Glomerular endothelial cell (primary cell): ENCODE data around the gene MATN1. TPM values are rescaled to one million over a fixed set of nuclear protein-coding genes. Genes with fewer than 3 reads are reported as not detected.
"Not testable (repeated sequence)": the region's sequence is repeated elsewhere in the genome, so short reads cannot be mapped to it uniquely, and the experiment has no call there.

ENCODE experiments used
- DNase-seq: peaks from one replicate; pipeline ENCODE4 v3.0.0-alpha.2; 2011; ENCODE audit warnings: low read depth, low spot score; ENCODE audit errors: extremely low read depth
- total RNA-seq: library from RNA; depleted of rRNA; stranded (reverse); fragments of >200 nt; gene quantifications from 2 replicates; pipeline ENCODE4 v1.2.3, GENCODE V29; 2015

The MATN1 gene
- total RNA-seq, 1 donor from 2014 or later: not detected

DNA sequence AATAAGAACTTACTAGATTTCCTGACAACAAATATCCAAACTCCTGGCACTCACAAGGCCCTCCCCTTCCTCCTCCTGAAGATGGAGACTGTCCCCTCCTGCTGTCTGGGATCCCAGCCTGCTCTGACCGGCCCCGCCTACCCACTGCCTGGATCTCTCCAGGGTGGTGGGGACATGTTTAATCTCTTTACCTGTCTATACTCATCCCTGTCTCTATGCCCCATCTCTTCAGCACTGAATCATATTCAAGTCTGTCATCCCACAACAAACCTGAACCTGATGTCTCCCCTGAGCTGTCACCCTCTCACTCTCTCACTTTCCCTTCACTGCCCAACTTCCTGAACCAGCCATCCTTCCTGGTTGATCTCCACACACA lies 22.1 kb downstream of the MATN1 start:
- DNase-seq: no peak

DNA sequence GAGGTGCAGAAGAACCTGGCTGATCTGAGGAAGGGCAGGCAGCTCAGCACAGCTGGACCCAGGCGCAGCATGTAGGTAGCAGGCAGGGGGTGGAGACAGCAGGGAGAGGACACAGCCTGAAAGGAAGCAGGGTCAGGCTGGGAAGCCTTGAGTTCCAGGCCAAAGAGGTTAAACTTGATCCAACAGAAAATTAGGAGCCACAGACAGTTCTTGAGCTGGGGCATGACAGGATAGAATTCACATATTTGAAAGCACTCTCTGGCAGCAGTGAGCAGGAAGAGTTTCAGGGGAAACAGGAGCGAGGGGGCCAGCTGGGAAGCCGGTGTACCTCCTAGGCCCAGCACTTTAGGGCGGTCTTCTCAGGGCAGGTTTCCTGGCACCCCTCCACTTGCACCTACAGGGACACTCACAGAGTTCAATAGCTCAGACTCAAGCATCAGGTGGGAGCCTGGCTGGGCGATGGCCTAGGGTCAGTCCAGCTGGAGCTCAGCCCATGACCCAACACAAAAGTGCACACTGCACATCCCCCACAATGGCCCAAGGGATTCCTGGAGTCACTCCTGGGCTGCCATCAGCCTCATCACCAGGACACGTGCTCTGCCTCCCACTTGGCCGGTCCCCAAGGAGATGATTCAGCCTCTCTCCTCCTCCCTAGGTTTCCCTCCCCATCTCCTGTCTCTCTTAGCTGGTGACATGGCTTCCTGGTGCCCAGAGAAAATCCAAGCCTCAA lies 22.7 kb downstream of the MATN1 start:
- no peak for DNase-seq

DNA sequence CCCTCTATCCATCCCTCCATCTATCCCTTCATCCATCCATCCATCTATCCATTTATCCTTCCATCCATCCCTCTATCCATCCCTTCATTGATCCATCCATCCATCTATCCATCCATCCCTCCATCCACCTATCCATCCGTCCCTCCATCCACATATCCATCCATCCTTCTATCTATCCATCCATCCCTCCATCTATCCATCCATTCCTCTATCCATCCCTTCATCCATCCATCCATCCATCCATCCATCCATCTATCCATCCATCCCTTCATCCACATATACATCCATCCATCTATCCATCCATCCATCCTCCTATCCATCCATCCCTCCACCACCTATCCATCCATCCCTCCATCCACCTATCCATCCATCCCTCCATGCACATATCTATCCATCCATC lies 23.6 kb downstream of the MATN1 start:
- DNase-seq: no peak

DNA sequence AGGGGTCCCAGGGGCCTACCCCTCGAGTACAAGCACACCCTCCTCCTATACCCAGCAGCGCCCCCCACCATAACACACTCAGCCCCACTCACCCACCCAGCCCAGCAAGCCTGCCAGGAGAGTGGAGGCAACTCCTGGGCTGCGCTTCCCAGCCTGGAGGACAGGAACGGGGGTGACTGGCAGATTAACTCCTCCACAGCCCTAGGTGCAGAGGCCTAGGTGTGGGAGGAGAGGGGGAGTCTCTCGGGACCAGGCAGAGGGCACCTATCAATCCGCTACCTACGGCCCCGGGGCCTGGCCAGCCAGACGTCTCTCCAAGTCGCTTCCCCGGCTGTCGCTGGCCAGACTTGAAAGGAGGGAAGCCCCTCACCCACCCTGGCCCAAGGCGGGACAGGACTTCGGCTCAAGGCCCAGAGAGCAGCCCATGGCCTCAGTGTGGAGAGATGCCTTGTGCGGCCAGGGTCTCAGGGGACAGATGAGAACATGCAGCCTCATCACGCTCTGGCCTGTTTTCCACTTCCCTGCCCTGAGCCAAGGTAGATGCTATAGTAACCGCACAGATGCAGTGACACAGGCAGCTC lies 24.9 kb downstream of the MATN1 start:
- DNase-seq: no peak

DNA sequence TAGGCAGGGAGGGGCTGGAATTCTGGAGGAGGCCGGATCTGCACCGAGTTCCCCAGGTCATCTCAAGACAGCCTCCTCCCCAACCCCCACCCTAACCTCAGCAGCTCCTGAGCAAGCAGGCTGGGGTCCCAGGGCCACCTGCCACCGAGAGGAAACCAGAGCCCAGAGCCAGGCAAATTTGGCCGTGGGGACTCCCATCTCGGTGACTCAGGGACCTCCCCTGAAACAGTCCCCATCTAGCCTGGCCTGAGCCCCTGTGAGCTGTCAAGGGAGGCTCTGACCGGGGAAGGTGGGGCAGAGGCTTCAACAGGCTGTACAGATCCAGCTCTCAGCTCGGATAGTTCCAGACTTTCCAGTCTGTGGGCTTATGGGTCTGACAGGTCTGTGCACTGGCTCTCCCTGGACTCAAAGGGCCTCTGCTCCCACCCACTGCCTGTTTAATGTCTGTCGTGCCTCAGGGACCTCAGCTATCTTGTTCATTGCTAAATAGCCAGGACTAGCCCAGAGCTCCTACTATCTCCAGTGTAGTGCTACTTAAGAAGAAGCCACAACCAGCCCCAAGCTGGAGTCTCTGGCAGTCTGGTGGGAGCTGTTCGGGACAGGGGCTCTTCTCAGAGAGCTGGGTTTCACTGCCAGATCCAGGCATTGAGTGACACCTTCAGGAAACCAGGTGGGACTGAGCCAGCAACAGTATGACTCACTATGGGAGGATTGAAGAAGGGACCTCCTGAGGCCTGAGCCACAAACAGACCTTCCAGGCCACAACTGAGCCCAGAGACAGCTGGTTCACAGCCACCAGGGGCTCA lies 25.6 kb downstream of the MATN1 start:
- no peak for DNase-seq

DNA sequence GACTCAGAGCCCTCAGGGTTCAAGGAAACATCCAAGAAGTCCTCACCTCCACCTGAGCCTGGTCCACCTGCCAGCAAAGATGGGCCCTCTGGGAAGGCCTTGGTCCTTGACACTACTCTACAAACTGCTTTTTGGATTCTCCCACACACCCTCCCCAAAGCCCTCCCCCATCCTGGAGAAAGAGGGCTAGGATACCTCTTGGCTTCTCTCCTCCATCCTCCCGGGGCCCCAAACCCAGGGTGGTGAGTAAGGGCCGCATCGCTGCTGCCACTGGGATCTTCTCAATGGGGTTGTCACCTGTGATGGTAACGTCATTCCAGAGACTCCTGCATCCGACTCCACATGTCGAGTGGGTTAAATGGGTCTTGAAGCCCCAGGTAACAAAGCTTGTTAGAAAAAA lies 26.6 kb downstream of the MATN1 start:
- no peak for DNase-seq

DNA sequence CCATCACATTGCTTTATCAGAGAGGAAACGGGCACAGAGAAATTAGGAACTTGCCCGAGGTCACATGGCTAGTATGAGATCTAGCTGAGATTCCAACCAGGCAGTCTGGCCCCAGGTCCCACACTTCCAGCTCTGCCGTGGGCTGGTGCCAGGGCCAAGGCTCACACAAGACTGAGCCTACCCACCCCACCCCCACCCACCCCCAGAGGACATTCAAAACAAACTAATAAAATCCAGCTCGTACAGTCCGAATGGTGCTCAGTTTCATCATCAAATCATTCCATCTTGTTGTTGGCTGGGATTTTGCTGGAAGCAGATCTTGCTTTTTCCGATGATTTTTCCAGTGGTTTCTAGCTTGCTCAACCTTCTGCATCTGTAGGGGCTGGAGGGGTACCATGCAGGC lies 27.9 kb downstream of the MATN1 start:
- no peak for DNase-seq

DNA sequence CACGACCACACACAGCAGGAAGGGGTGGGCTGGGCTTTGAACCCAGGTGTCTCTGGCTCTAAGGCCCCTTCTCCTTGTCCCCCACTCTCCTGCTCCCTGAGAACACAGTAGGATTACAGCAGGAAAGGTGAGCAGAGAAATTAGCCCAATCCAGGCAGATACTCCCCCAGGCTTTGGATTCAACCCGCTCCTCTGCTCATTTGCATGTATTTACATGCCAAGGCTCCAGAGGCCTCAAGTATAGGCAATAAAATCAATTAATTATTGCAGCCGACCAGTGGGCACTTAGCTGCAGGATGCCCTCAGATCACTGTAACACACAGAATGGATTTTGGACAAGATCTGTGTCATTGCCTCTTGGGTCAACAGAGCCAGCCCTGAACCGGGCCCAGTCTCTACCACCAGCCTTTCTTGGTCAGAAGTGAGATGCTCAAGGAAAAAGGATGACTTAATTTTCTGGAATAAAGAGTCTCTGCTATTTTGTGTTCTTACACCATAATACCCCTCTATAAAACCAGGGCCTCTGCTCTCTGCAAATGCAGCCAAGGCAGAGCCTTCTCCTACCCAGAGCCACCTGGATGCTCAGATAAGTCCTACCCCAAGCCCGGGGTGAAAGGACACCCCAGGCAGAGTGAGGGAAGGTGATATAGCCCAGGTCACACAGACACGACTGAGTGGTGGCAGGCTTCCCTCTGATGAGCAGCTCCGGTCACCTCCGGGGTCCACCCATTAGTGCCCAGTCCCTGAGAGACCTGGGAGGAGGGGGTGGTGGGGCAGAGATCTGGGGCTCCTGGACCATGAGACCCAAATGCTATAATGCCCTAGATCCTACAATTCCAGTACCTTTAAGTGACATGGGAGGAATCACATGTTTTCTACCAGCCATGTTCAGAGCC lies 28.9 kb downstream of the MATN1 start:
- no peak for DNase-seq

DNA sequence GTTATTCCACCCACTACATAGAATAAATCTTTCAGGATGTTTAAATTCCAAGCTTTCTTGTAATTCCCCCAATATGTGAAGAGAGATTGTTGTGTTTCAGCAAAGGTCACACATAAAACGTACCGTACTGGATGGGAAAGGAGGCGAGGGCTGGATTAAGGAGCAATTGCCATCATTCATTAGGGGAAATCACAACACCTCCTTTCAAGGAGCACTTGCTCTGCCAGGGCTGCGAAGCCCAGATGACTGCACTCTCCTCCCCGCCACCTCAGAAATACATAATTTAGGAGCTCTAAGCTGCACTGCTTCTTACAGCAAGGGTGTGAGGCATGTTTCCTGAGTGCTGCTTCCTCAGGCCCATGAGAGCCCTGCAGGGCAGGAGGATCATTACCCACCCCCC lies 29.6 kb downstream of the MATN1 start:
- no peak for DNase-seq

DNA sequence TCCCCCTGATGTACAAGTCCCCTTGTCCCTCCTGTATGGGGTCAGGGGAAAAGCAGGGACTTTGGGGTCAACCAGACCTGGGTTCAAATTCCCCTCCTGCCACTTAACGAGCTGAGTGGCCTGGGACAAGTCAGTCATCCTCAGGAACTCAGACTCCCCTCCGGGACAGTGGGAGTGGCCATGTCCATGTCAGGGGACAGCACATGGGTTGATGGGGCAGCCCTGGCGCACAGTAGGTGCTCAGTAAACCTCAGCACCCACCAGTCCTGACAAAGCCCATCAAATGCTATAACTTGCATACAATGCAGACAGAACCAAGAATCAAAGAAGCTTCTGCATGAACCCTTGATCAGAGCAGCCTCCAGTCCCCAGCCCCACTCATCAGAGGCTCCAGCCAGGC lies 30.0 kb downstream of the MATN1 start:
- no peak for DNase-seq

DNA sequence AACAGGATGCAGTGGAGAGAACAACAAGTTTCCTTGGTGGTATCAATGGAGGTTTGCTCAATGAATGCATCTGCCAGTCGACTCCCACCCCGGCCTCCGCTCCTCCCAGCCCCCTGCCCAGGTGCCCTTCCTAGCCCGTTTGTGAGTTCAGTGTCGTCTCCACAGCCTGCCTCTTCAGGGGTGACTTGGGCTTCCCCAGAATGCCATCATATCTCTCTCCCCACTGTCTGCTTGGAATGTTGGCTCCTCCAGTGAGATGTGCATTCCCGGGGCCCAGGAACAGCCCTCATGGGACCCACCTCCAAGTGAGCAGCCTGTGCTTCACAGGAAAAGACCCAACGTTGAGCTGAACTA lies 30.5 kb downstream of the MATN1 start:
- no peak for DNase-seq

DNA sequence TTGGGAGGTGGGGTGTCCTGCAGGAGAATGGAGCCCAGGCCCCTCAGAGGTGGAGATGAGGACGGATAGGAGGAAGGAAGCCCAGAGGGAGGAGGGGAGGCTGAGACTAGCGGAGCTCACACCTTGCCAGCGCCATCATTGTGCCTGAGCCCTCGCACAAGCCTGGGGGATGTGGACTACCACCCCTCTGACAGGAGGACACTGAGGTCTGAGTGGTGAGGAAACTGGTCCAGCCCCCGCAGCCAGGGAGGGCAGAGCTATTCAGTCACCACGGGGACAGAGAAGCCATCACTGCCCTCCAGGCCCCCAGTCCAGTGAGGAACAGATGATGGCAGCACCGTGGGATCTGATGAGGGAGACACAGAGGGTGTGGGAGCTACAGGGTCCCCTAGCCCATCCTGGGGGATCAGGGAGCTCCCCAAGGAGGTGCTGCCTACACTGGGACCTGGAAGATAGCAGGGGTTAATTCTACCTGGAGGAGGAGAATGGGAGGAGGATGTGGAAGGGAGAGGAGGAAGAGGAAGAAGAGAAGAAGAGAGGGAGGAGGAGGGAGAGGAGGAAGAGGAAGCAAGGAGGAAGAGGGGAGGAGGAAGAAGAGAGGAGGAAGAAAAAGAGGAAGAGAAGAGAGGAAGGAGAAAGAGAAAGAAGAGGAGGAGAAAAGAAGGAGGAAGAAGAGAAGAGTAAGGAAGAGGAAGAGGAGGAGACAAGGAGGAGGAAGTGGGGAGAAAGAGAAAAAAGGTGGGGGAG lies 31.0 kb downstream of the MATN1 start:
- no peak for DNase-seq

DNA sequence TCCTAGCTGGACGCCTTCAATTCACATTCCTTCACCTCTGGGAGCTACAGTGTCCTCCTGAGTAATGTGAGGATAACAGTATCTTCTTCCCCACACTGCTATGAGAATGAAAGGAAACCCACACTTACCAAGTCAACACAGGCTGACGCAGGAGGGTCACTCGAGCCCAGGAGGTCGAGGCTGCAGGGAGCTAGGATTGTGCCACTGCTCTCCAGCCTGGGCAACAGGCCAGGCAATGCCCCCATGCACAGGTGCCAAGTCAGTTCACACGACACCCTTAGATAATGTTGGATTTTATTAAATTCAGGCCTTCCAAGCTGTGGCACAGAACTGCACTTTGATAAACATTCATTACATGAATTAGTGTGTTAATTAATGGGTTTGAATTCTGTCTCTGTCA lies 31.9 kb downstream of the MATN1 start:
- no peak for DNase-seq

DNA sequence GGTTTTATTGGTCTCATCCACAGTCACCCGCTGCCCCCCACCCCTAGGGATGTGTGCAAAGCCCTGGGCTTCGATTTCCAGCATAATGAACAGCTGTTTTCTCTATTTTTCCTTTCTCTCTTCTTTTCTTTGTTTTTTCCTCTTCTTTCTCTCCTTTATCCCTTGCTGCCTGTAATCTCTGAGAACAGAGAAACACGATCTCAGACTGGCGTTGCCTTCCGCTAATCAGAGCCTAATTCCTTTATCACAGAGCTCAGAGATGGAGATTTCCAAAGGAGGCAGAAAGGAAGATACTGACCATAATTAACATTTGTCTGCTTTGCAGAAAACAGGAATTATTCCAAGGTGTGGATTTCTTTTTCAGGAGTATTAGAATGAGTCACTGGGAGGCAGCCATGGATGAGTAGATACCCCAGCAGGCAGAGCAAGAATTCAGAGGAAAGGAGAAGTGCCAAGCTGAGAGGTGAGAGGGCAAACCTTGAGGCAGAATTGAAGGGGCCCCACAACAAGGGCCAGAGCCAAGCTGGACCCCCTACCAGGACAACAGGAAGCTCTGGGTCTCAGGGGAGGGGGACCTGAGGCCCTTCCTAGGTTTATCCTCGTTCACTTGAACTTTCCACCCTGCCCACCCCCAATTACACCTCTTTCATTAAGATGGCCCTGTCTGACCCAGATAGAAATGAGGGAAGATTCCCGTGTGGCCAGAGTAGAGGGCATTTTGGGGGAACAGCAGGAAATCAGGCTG lies 33.3 kb downstream of the MATN1 start:
- DNase-seq: no peak

DNA sequence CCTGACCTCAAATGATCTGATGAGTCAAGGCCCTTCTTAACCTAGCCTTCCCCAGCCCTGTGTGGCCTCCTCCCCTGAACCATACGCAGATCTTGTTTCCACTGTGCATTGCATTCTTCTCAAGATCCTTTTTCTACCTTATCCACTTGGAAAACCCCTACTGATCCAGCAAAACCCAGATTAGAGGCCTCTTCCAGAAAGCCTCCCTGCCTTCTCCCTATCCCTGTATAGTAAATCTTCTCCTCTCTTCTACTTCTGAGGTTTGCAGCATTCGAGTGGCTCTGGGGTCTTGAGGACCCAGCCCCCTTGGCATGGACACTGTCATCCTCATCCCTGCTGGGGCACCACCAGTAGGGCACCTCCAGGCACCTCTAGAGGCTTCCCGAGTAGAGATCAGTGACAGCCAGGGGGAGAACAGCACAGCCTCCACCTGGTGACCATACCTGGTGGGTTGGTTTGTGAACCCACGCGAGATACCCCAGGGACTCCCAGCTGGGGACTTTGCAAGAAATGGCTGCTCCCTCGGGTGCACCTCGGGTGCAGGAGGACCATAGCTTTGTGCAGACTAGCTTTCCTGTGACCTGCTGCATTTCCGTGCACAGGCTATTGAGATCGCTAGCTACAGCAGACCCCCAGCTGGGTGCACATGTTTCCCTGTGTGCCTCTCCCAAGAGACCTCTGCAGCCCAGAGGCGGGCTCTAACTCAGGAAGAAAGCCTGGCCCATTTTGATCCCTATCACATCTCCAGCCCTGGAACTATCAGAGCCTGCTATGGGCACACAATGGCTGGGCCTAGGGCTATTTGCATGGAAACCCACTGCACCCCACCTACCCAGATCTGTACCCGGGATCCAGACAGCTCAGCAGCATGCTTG lies 34.2 kb downstream of the MATN1 start:
- no peak for DNase-seq

DNA sequence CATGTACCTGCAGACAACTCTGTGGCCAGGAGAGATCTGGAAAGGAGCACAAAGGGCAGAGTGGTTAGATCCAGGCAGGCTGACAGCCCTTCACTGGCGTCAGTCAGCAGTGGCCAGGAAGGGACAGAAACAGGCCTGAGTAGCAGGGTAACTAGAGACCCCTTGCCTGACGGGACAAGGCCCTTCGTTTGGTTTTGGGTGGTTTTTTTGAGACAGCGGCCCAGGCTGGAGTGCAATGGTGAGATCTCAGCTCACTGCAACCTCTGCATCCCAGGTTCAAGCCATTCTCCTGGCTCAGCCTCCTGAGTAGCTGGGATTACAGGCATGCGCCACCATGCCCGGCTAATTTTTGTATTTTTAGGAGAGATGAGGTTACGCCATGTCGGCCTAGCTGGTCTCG lies 34.9 kb downstream of the MATN1 start:
- not testable (repeated sequence) for DNase-seq

DNA sequence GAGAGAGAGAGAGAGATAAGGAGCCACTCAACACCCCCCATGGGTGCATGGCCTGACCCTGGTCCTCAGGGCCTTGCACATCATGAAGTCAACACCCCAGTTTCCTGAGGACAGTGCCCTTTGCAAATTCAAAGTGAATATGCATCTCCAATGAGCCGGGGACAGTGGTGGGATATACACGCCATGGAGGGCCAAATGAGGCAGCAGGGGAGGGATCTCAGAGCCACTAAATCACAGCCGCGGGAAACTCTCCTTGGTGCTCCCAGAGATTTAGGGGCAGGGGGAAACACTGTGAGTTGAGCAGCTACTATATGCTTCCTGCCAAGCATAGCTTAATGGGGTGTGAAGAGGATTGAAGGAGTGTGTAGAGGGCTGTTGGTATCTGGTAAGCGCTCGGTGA lies 35.5 kb downstream of the MATN1 start:
- DNase-seq: no peak

DNA sequence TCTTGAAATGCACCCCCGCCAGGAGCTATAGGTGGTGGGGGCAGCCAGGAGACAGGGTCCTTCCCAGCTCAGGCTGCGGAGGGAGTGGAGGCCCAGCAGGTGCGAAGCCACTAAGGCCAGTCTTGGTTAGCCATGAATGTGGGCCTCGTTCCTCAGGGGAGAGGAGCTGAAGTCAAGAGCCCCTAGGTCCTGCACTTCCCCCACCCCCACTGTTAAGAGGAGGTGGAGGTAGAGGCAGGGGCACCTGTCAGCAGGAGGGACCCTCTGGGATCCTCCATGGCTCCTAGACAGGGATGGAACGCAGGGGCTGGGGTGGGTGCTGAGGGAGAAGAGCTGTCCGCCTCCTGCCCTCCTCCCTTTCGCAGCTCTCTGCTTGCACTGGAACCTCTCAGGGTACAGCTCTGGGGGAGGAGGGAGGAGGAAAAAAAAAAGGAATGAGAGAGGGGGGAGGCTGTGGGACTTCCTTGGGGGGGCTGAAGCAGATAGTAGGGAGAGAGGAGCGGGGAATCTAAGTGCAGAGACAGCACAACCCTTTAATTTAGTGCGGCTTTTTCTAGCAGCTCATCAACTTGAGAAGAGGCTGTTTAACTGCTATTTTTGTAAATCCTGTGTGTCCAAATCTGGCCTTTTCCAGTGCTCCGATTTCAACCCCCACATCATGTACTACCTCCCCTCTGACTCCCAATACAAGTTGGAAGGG lies 37.0 kb downstream of the MATN1 start:
- no peak for DNase-seq
